Measurements from ENCODE around the gene RABAC1. TPM values are rescaled to one million over a fixed set of nuclear protein-coding genes. Genes with fewer than 3 reads are reported as not detected.

The RABAC1 gene
- 360 TPM for total RNA-seq

- peak within 1 kb of the TSS; percentile 83 to 96 for H3K4me3 ChIP-seq
- no peaks in the 10 kb centered on the region for H3K9me3 ChIP-seq
- DNase-seq (ENCODE audit: low spot score in 2 of 2) = peak; percentile 64 to 95
- no peaks in the 10 kb centered on the region for H3K27me3 ChIP-seq
- H3K4me1 ChIP-seq = peaks cover 3 to 9% of the 10 kb centered on the region in 2 donors
- TF ChIP-seq CTCF (IDR thresholded peaks at IDR 0.05) = no peak
- H3K27ac ChIP-seq = peak within 1 kb of the TSS; percentile 92 to 93
- H3K36me3 ChIP-seq = peaks cover 14 to 18% of the 10 kb centered on the region in 2 donors
- intact Hi-C loops (cut with DNase I) = loop anchor here (1.0 to 10.0 kb wide), 5 partner anchors 75 to 1635 kb away; partner anchors contain the start of genes GSK3A, IRGQ, MEGF8 and ZNF576
These were observed at the start of gene RABAC1 for GRCh38 chr19:41959056-41960053. Gene RABAC1, minus strand, starts transcription at chr19:41959321. Its CDS starts 29 bp downstream, at chr19:41959292.

- peaks cover 6 to 30% of the 10 kb centered on the region in 2 donors for H3K36me3 ChIP-seq
- no peaks in the 10 kb centered on the region for H3K4me1 ChIP-seq
- H3K27me3 ChIP-seq = no peaks in the 10 kb centered on the region
- TF ChIP-seq CTCF (IDR thresholded peaks at IDR 0.05) = no peak
- no peak overlapping the region for H3K4me3 ChIP-seq
- H3K9me3 ChIP-seq = no peaks in the 10 kb centered on the region
- intact Hi-C loops (cut with DNase I) = no loop called here
- DNase-seq (ENCODE audit: low spot score in 2 of 2) = no peak
- no peak overlapping the region for H3K27ac ChIP-seq
These were observed 47.4 kb upstream of the RABAC1 start for GRCh38 chr19:42006569-42006968.

GRCh38 chr19:42005504-42005903 is 46.4 kb upstream of the RABAC1 start:
- Histone ChIP-seq H3K4me1 (no peaks in the 10 kb centered on the region), H3K4me3 (no peak overlapping the region), H3K27me3 (no peaks in the 10 kb centered on the region), H3K27ac (no peak overlapping the region), H3K9me3 (no peaks in the 10 kb centered on the region), H3K36me3 (peaks cover 6 to 30% of the 10 kb centered on the region in 2 donors)
- no peak for DNase-seq (ENCODE audit: low spot score in 2 of 2)
- TF ChIP-seq CTCF (IDR thresholded peaks at IDR 0.05) = no peak
- intact Hi-C loops (cut with DNase I) = no loop called here

GRCh38 chr19:42003506-42004294 is 44.6 kb upstream of the RABAC1 start:
- H3K27ac ChIP-seq = no peak overlapping the region
- no peak for TF ChIP-seq CTCF (IDR thresholded peaks at IDR 0.05)
- no peaks in the 10 kb centered on the region for H3K9me3 ChIP-seq
- intact Hi-C loops (cut with DNase I) = no loop called here
- H3K4me1 ChIP-seq = no peaks in the 10 kb centered on the region
- H3K4me3 ChIP-seq = no peak overlapping the region
- peaks cover 6 to 30% of the 10 kb centered on the region in 2 donors for H3K36me3 ChIP-seq
- H3K27me3 ChIP-seq = no peaks in the 10 kb centered on the region
- DNase-seq (ENCODE audit: low spot score in 2 of 2) = no peak

- Histone ChIP-seq H3K27me3 (no peaks in the 10 kb centered on the region), H3K9me3 (no peaks in the 10 kb centered on the region), H3K36me3 (peaks cover 2 to 12% of the 10 kb centered on the region in 2 donors), H3K4me1 (no peaks in the 10 kb centered on the region), H3K4me3 (no peak overlapping the region), H3K27ac (no peak overlapping the region)
- DNase-seq (ENCODE audit: low spot score in 2 of 2) = no peak
- TF ChIP-seq CTCF (IDR thresholded peaks at IDR 0.05) = no peak
- intact Hi-C loops (cut with DNase I) = no loop called here
These were observed 40.7 kb upstream of the RABAC1 start for GRCh38 chr19:41999878-42000208.

Data from ascending aorta (tissue), 2 donors.